H1 (cell line): ENCODE measurements around the gene ATXN7L3. TPM values are rescaled to one million over a fixed set of nuclear protein-coding genes. Genes with fewer than 3 reads are reported as not detected.

Experiments
- CTCF ChIA-PET: fragments of 300-600 bp; sonication (Branson Sonifier 250); formaldehyde crosslinking; loops from one replicate; lab custom pipeline; 2021; ENCODE audit not compliant: partially characterized antibody; lab: Charles Lee
- POLR2A ChIA-PET: fragments of 300-600 bp; sonication (Branson Sonifier 250); formaldehyde crosslinking; loops from one replicate; lab custom pipeline; 2021; ENCODE audit warnings: inconsistent platforms; ENCODE audit not compliant: partially characterized antibody; lab: Charles Lee
- DNase-seq, 2 experiments: peaks; one replicate each; pipeline versions ENCODE4 v3.0.0 to v3.0.0-alpha.2; 2010 to 2022; ENCODE audit warnings: low spot score in 2 of 2, low read depth in 1 of 2, mixed read lengths in 1 of 2
- FAIRE-seq: peaks from 2 replicates; lab custom pipeline; 2011; peaks lifted over from hg19 to GRCh38; lab: Jason Lieb, UNC
- H2AFZ ChIP-seq: 2 replicates; pipeline ENCODE4 v1.8.1; 2012; ENCODE audit warnings: low read length, inconsistent platforms
- H2AK5ac ChIP-seq: 2 replicates; pipeline ENCODE4 v1.6.1; 2013; ENCODE audit warnings: low read depth, low read length
- H2BK120ac ChIP-seq: replicated peaks from 2 replicates; pipeline ENCODE3; 2013; ENCODE audit warnings: low read depth, low read length, inconsistent platforms
- H2BK12ac ChIP-seq: 2 replicates; pipeline ENCODE4 v1.6.1; 2013; ENCODE audit warnings: low read depth, low read length
- H2BK15ac ChIP-seq: 2 replicates; pipeline ENCODE4 v1.6.1; 2013; ENCODE audit warnings: low read length
- H2BK20ac ChIP-seq: 2 replicates; pipeline ENCODE4 v1.6.1; 2013; ENCODE audit warnings: low read length
- H2BK5ac ChIP-seq: 2 replicates; pipeline ENCODE4 v1.6.1; 2013; ENCODE audit warnings: low read depth, low read length
- H3K14ac ChIP-seq: 2 replicates; pipeline ENCODE4 v1.6.1; 2013; ENCODE audit warnings: inconsistent platforms; ENCODE audit not compliant: insufficient read length
- H3K18ac ChIP-seq: 2 replicates; pipeline ENCODE4 v1.6.1; 2013; ENCODE audit warnings: low read length; ENCODE audit errors: extremely low read depth
- H3K23ac ChIP-seq: 2 replicates; pipeline ENCODE4 v1.6.1; 2013; ENCODE audit warnings: inconsistent platforms; ENCODE audit not compliant: insufficient read length
- H3K23me2 ChIP-seq: 2 replicates; pipeline ENCODE4 v1.6.1; 2013; ENCODE audit warnings: low read depth, low read length
- H3K27ac ChIP-seq: 2 replicates; pipeline ENCODE4 v1.6.1; 2011; ENCODE audit warnings: low read depth, low read length, inconsistent platforms
- H3K27me3 ChIP-seq, 4 experiments: replicated peaks in 1 of 4; 1 replicate in 1 of 4; 2 replicates in 3 of 4; pipeline versions ENCODE4 v1.6.1 to v1.8.1; 2011 to 2013; ENCODE audit warnings: low read length in 3 of 4, mild to moderate bottlenecking in 3 of 4, inconsistent platforms in 2 of 4, mixed read lengths in 2 of 4, moderate library complexity in 1 of 4; ENCODE audit not compliant: control insufficient read depth in 3 of 4, insufficient read depth in 3 of 4; ENCODE audit errors: extremely low read depth in 1 of 4
- H3K36me3 ChIP-seq, 4 experiments: 2 replicates each; pipeline versions ENCODE4 v1.6.1 to v1.8.1; 2011 to 2013; ENCODE audit warnings: mild to moderate bottlenecking in 4 of 4, low read length in 3 of 4, moderate library complexity in 2 of 4, control low read depth in 1 of 4, inconsistent platforms in 1 of 4; ENCODE audit not compliant: insufficient read depth in 4 of 4, control insufficient read depth in 2 of 4
- H3K4ac ChIP-seq: replicated peaks from 2 replicates; pipeline ENCODE3; 2013; ENCODE audit warnings: low read length, low read depth, mixed read lengths, inconsistent platforms; ENCODE audit not compliant: insufficient read length
- H3K4me1 ChIP-seq, 4 experiments: replicated peaks in 1 of 4; 1 replicate in 1 of 4; 2 replicates in 3 of 4; pipeline versions ENCODE4 v1.6.1 to v1.8.1; 2011 to 2013; ENCODE audit warnings: low read length in 3 of 4, inconsistent platforms in 2 of 4, mixed read lengths in 1 of 4; ENCODE audit not compliant: insufficient read depth in 4 of 4, control insufficient read depth in 3 of 4
- H3K4me2 ChIP-seq, 2 experiments: 2 replicates each; pipeline versions ENCODE4 v1.6.1 to v1.8.1; 2011 to 2013; ENCODE audit warnings: low read depth in 2 of 2, low read length in 2 of 2, control low read depth in 1 of 2, inconsistent platforms in 1 of 2, mild to moderate bottlenecking in 1 of 2; ENCODE audit not compliant: insufficient read depth in 1 of 2
- H3K4me3 ChIP-seq, 4 experiments: fragments of 200-600, 300-600 bp in 1 of 4; sonication (generic), shearing (Covaris generic), sonication (Bioruptor Twin) in 1 of 4; 2 replicates each; pipeline versions ENCODE4 v1.5.1 to v1.8.1; 2011 to 2016; ENCODE audit warnings: low read length in 4 of 4, low read depth in 3 of 4, control low read depth in 2 of 4, inconsistent platforms in 2 of 4, mild to moderate bottlenecking in 2 of 4, mixed read lengths in 1 of 4, moderate library complexity in 1 of 4; ENCODE audit not compliant: insufficient read depth in 2 of 4; ENCODE audit errors: extremely low read depth in 1 of 4
- H3K56ac ChIP-seq: replicated peaks from 2 replicates; pipeline ENCODE3; 2013; ENCODE audit warnings: low read depth, mild to moderate bottlenecking, mixed read lengths, low read length, inconsistent platforms; ENCODE audit not compliant: insufficient read length
- H3K79me1 ChIP-seq: 2 replicates; pipeline ENCODE4 v1.6.1; 2013; ENCODE audit warnings: low read depth, low read length, control low read depth
- H3K79me2 ChIP-seq, 2 experiments: 2 replicates each; pipeline versions ENCODE4 v1.6.1 to v1.8.1; 2012 to 2013; ENCODE audit warnings: low read length in 2 of 2, mild to moderate bottlenecking in 2 of 2, inconsistent platforms in 1 of 2; ENCODE audit not compliant: insufficient read depth in 2 of 2, control insufficient read depth in 1 of 2
- H3K9ac ChIP-seq, 4 experiments: replicated peaks in 1 of 4; 1 replicate in 1 of 4; 2 replicates in 3 of 4; pipeline versions ENCODE4 v1.6.1 to v1.8.1; 2011 to 2013; ENCODE audit warnings: low read depth in 3 of 4, low read length in 3 of 4, control low read depth in 2 of 4, mild to moderate bottlenecking in 2 of 4, moderate library complexity in 2 of 4, inconsistent platforms in 1 of 4; ENCODE audit errors: extremely low read depth in 1 of 4
- H3K9me3 ChIP-seq, 2 experiments: 2 replicates each; pipeline versions ENCODE4 v1.6.1 to v1.8.1; 2012 to 2013; ENCODE audit warnings: mild to moderate bottlenecking in 2 of 2, moderate library complexity in 2 of 2, control low read depth in 1 of 2, inconsistent platforms in 1 of 2, low read depth in 1 of 2, low read length in 1 of 2, mixed read lengths in 1 of 2; ENCODE audit not compliant: insufficient read depth in 2 of 2
- H4K20me1 ChIP-seq, 2 experiments: replicated peaks in 1 of 2; 2 replicates each; pipeline versions ENCODE3 to v1.8.1; 2011 to 2013; ENCODE audit warnings: inconsistent platforms in 2 of 2, low read length in 2 of 2, mild to moderate bottlenecking in 1 of 2; ENCODE audit not compliant: insufficient read depth in 2 of 2, control insufficient read depth in 1 of 2
- H4K5ac ChIP-seq: 2 replicates; pipeline ENCODE4 v1.6.1; 2013; ENCODE audit warnings: low read length, low read depth, mixed read lengths, inconsistent platforms; ENCODE audit not compliant: insufficient read length
- H4K8ac ChIP-seq: 2 replicates; pipeline ENCODE4 v1.8.0; 2013; ENCODE audit warnings: mild to moderate bottlenecking, moderate library complexity, low read length, inconsistent platforms; ENCODE audit not compliant: insufficient read depth; ENCODE audit errors: extremely low read depth
- H4K91ac ChIP-seq: replicated peaks from 2 replicates; pipeline ENCODE3; 2013; ENCODE audit warnings: low read length, mixed read lengths, inconsistent platforms; ENCODE audit not compliant: insufficient read length
- BRCA1 ChIP-seq: IDR thresholded peaks from 2 replicates; pipeline ENCODE4 v1.6.1; 2012; ENCODE audit warnings: low read depth, low read length, improper control_type of control experiment
- CBX5 ChIP-seq: fragments of 300-800, 300-1000 bp; sonication (generic); IDR thresholded peaks from 2 replicates; pipeline ENCODE4 v1.7.1; 2016; ENCODE audit warnings: antibody characterized with exemption, low read length, low read depth
- GABPA ChIP-seq: IDR thresholded peaks from 2 replicates; pipeline ENCODE4 v1.6.1; 2011; ENCODE audit warnings: mild to moderate bottlenecking, low read length, moderate library complexity, borderline replicate concordance; ENCODE audit not compliant: insufficient read depth
- JUND ChIP-seq: IDR thresholded peaks from 2 replicates; pipeline ENCODE4 v1.6.1; 2011; ENCODE audit warnings: mild to moderate bottlenecking, improper control_type of control experiment, low read length
- POLR2A ChIP-seq, 2 experiments: IDR thresholded peaks; 1 replicate in 1 of 2; 2 replicates in 1 of 2; pipeline ENCODE4 v1.6.1; 2011; ENCODE audit warnings: low read depth in 2 of 2, low read length in 2 of 2, mild to moderate bottlenecking in 2 of 2; ENCODE audit errors: control extremely low read depth in 1 of 2
- RAD21 ChIP-seq, 2 experiments: IDR thresholded peaks in 1 of 2; conservative IDR thresholded peaks in 1 of 2; 2 replicates each; pipeline ENCODE4 v1.6.1; 2011; ENCODE audit warnings: low read depth in 2 of 2, low read length in 2 of 2, improper control_type of control experiment in 1 of 2, inconsistent platforms in 1 of 2, mild to moderate bottlenecking in 1 of 2, moderate library complexity in 1 of 2
- RBBP5 ChIP-seq: IDR thresholded peaks from 2 replicates; pipeline ENCODE4 v1.7.1; 2012; ENCODE audit warnings: low read depth, mild to moderate bottlenecking, inconsistent platforms, low read length, moderate library complexity, borderline replicate concordance
- SIN3A ChIP-seq, 2 experiments: IDR thresholded peaks in 1 of 2; conservative IDR thresholded peaks in 1 of 2; 2 replicates each; pipeline ENCODE4 v1.6.1; 2011 to 2012; ENCODE audit warnings: low read length in 2 of 2, improper control_type of control experiment in 1 of 2, low read depth in 1 of 2, mild to moderate bottlenecking in 1 of 2
- SIRT6 ChIP-seq: IDR thresholded peaks from one replicate; pipeline ENCODE4 v1.7.1; 2012; ENCODE audit warnings: low read length, inconsistent platforms
- SIX5 ChIP-seq: IDR thresholded peaks from 2 replicates; pipeline ENCODE4 v1.6.1; 2011; ENCODE audit warnings: mild to moderate bottlenecking, low read depth, low read length
- TAF1 ChIP-seq: IDR thresholded peaks from 2 replicates; pipeline ENCODE4 v1.6.1; 2011; ENCODE audit warnings: mild to moderate bottlenecking, low read depth, low read length
- ZNF274 ChIP-seq: IDR thresholded peaks from 2 replicates; pipeline ENCODE4 v1.7.0; 2012; ENCODE audit warnings: low read length, borderline replicate concordance; ENCODE audit errors: extremely low read depth
- WGBS, 2 experiments: shearing (Covaris generic) in 1 of 2; methylation state at CpG; one replicate each; pipeline versions ENCODE4 v1.1.6 to v1.1.7; 2013 to 2015; ENCODE audit warnings: low lambda C conversion rate in 2 of 2, mixed read lengths in 2 of 2, inconsistent platforms in 1 of 2, low coverage in 1 of 2, missing lambda C conversion rate in 1 of 2; ENCODE audit not compliant: insufficient replicate concordance in 2 of 2, insufficient coverage in 1 of 2, insufficient read length in 1 of 2; ENCODE audit errors: extremely low coverage in 1 of 2, missing lambda C conversion rate in 1 of 2; 5-methylcytosine and 5-hydroxymethylcytosine counted together
- polyA plus RNA-seq, 7 experiments: library from polyadenylated mRNA; depleted of rRNA in 3 of 7; stranded (reverse) in 5 of 7; unstranded in 2 of 7; fragments of >200 nt in 5 of 7; fragments of 200-250 nt in 2 of 7; gene quantifications; 1 replicate in 5 of 7; 2 replicates in 1 of 7; 4 replicates in 1 of 7; pipeline versions ENCODE4 v1.2.1 to v1.2.3, GENCODE V29; 2011 to 2013; ENCODE audit warnings: missing spikeins in 2 of 7, mixed read lengths in 2 of 7
- total RNA-seq: library from RNA; stranded (reverse); fragmentation: NEBNext Ultra II Directional; extraction: Animal tissue kit (Norgen Biotek cat#: 25700); gene quantifications from 2 replicates; pipeline ENCODE4 v1.2.1, GENCODE V29; 2021
- TF ChIP-seq, protein P1 (sequence below): IDR thresholded peaks from 2 replicates; pipeline ENCODE4 v1.6.1; 2012; ENCODE audit warnings: inconsistent platforms

Gene ATXN7L3
- total and polyA plus RNA-seq, 2 of the 8 experiments (the other 6 are each of a cell fraction or from before 2014, with no cell fraction given): 53.7 to 103 TPM

DNA sequence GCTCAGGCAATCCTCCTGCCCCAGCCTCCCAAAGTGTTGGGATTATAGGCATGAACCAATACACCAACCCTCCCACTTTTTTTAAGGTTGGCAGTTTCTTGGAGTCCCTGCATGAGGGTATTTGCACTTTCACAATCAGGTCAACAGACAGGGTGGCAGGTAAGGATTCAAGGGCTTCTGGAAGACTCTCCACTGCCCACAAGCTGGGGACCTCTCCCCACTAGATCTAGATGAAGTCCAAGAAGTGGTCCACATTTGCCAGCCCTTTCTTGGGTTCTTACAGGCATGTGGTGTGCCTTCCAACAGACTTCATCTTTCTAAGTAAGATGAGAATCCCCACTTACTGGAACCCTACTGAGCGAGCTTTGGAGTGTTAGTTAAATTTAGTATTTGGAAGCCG, 25.3 kb downstream of the ATXN7L3 start:
- POLR2A ChIA-PET: interaction anchor here (1.3 to 8.7 kb wide), 4 partner anchors 10 to 52 kb away, joined by 3 to 84 read pairs (median 4); partner anchors contain the start of gene TMUB2
- 88% methylated on average over 2 of the region's 2 CpGs; no CpG with 5 or more reads in 1 of the 2 experiments for WGBS, 2 experiments
- H3K18ac ChIP-seq: no peak overlapping the region
- TF ChIP-seq TAF1 (no peak), RBBP5 (no peak), JUND (no peak), RAD21 (IDR thresholded peaks at IDR 0.05 in 1 of 2, conservative IDR thresholded peaks at IDR 0.05 in 1 of 2; ENCODE audit: low read depth in 2 of 2, low read length in 2 of 2) (no peak), CBX5 (no peak), SIX5 (no peak), GABPA (no peak), SIN3A (conservative IDR thresholded peaks at IDR 0.05 in 1 of 2, IDR thresholded peaks at IDR 0.05 in 1 of 2; ENCODE audit: low read depth in 1 of 2, low read length in 2 of 2) (no peak), ZNF274 (no peak), BRCA1 (no peak), SIRT6 (no peak), POLR2A (IDR thresholded peaks at IDR 0.05; ENCODE audit: control extremely low read depth in 1 of 2, low read depth in 2 of 2, low read length in 2 of 2) (no peak)
- TF ChIP-seq, protein P1, sequence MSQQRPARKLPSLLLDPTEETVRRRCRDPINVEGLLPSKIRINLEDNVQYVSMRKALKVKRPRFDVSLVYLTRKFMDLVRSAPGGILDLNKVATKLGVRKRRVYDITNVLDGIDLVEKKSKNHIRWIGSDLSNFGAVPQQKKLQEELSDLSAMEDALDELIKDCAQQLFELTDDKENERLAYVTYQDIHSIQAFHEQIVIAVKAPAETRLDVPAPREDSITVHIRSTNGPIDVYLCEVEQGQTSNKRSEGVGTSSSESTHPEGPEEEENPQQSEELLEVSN: no peak

More for the DNA sequence above, 25.3 kb downstream of the ATXN7L3 start:
- H3K4me3 ChIP-seq: no peak overlapping the region
- H3K23ac ChIP-seq: no peak overlapping the region
- no peak overlapping the region for H2AK5ac ChIP-seq
- H4K20me1 ChIP-seq: peaks cover 2 to 6% of the 10 kb centered on the region in 2 experiments
- H3K23me2 ChIP-seq: no peaks in the 10 kb centered on the region
- FAIRE-seq (no peak), DNase-seq (no peak)
- H3K79me1 ChIP-seq: no peaks in the 10 kb centered on the region
- H3K9ac ChIP-seq: no peak overlapping the region
- CTCF ChIA-PET: interaction anchor here (0.7 to 1.5 kb wide), 3 partner anchors 23 to 105 kb away, joined by 3 to 7 read pairs (median 3); no protein-coding TSS in a partner anchor
- H3K56ac ChIP-seq: no peak overlapping the region
- no peak overlapping the region for H2BK15ac ChIP-seq
- no peaks in the 10 kb centered on the region for H3K9me3 ChIP-seq
- no peak overlapping the region for H2BK12ac ChIP-seq
- H2BK20ac ChIP-seq: no peak overlapping the region
- H3K14ac ChIP-seq: no peak overlapping the region
- no peaks in the 10 kb centered on the region for H3K79me2 ChIP-seq
- peaks cover 0 to 11% (median 5%) of the 10 kb centered on the region in 4 experiments; a peak in 5 of 8 replicates for H3K36me3 ChIP-seq
- no peak overlapping the region for H4K8ac ChIP-seq
- H2BK120ac ChIP-seq: no peak overlapping the region
- H4K91ac ChIP-seq: no peak overlapping the region
- no peak overlapping the region for H3K4ac ChIP-seq
- H2BK5ac ChIP-seq: no peak overlapping the region
- no peak overlapping the region for H3K4me2 ChIP-seq
- H3K4me1 ChIP-seq: peaks cover 0 to 10% (median 8%) of the 10 kb centered on the region in 4 experiments; a peak in 5 of 7 replicates
- H4K5ac ChIP-seq: no peak overlapping the region
- no peak overlapping the region for H3K27ac ChIP-seq
- H2AFZ ChIP-seq: no peak overlapping the region
- H3K27me3 ChIP-seq: no peaks in the 10 kb centered on the region
